Neural cell (in vitro differentiated cells): ENCODE results near the gene FXN.

Experiments
- EZH2 ChIP-seq: fragments of 200-600, 300-800 bp; shearing (Covaris generic), sonication (generic); IDR thresholded peaks from 2 replicates; pipeline ENCODE4 v1.6.1; 2014; ENCODE audit warnings: antibody characterized with exemption, low read length, borderline replicate concordance, mild to moderate bottlenecking; ENCODE audit not compliant: insufficient read depth, poor library complexity, severe bottlenecking
- SMC3 ChIP-seq: fragments of 450-650 bp; conservative IDR thresholded peaks from 2 replicates; pipeline ENCODE4 v1.6.1; 2014; ENCODE audit warnings: antibody characterized with exemption, mild to moderate bottlenecking, moderate library complexity; ENCODE audit not compliant: poor library complexity
- TF ChIP-seq, protein P1 (sequence below): fragments of 450-650 bp; IDR thresholded peaks from 2 replicates; pipeline ENCODE4 v1.5.1; 2014; ENCODE audit warnings: antibody characterized with exemption, mild to moderate bottlenecking, moderate library complexity; ENCODE audit not compliant: poor library complexity, severe bottlenecking

DNA sequence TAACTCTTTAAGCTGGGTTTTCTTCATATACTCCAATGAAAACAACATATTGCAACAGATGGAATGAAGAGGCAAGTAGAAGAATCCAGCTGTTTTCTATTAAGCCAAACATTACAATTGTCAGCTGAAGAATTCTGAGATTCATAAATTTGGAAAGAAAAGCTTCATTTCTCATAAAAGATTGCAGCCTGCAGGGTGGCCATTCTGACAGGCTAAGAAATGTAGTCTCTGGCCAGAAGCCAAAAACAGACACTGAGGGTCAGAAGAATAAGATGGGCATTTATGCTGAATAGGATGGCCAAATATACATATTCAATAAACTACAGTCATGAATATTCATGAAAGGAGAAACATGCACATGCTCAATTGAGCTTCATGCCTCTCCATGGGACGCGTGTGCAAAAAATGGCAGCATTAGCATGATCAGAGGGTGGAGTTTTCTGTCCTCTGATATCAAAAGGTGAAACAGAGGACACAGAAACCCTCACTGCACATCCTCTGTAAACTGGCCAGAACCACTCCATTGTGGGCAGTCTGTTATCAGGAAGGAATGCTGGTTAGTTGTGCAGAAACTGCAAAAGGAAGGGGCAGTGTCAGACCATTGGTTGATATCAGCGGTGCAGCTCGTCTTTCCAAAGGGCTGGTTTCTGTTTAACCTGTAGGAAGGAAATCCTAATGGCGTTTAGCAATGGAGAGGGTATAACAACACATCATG, 50.2 kb downstream of the FXN start:
- TF ChIP-seq, protein P1, sequence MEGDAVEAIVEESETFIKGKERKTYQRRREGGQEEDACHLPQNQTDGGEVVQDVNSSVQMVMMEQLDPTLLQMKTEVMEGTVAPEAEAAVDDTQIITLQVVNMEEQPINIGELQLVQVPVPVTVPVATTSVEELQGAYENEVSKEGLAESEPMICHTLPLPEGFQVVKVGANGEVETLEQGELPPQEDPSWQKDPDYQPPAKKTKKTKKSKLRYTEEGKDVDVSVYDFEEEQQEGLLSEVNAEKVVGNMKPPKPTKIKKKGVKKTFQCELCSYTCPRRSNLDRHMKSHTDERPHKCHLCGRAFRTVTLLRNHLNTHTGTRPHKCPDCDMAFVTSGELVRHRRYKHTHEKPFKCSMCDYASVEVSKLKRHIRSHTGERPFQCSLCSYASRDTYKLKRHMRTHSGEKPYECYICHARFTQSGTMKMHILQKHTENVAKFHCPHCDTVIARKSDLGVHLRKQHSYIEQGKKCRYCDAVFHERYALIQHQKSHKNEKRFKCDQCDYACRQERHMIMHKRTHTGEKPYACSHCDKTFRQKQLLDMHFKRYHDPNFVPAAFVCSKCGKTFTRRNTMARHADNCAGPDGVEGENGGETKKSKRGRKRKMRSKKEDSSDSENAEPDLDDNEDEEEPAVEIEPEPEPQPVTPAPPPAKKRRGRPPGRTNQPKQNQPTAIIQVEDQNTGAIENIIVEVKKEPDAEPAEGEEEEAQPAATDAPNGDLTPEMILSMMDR: no peak
- no peak for TF ChIP-seq EZH2
- no peak for TF ChIP-seq SMC3
